Measurements from ENCODE around the gene MRPS12. TPM values are rescaled to one million over a fixed set of nuclear protein-coding genes. Genes with fewer than 3 reads are reported as not detected.

The MRPS12 gene
- total and polyA plus RNA-seq, 9 of the 15 experiments (the other 6 are each of a cell fraction or from before 2014, with no cell fraction given): 8.1 to 174 (median 52.0) TPM

- TF ChIP-seq NFYB (IDR thresholded peaks at IDR 0.05; ENCODE audit: extremely low read depth, insufficient read length) (peak; percentile 95), PCBP1 (IDR thresholded peaks at IDR 0.05; ENCODE audit: low read depth, low read length, poor library complexity, severe bottlenecking) (no peak), GMEB1 (CRISPR knock-in tag; IDR thresholded peaks at IDR 0.05) (peak; percentile 93), TEAD1 (CRISPR knock-in tag; IDR thresholded peaks at IDR 0.05) (peak; percentile 54 to 86; a peak in 2 of 4 replicates), SETDB1 (IDR thresholded peaks at IDR 0.05; ENCODE audit: low read length) (no peak), GATA2 (CRISPR knock-in tag; IDR thresholded peaks at IDR 0.05) (peak; percentile 69; the same call in 1 of the 2 replicates), NR2C2 (CRISPR knock-in tag; IDR thresholded peaks at IDR 0.05) (peak; percentile 78), NR2C2 (tag; IDR thresholded peaks at IDR 0.05) (peak; percentile 94), CBFA2T3 (IDR thresholded peaks at IDR 0.05) (no peak), NR2F6 (CRISPR knock-in tag; IDR thresholded peaks at IDR 0.05) (no peak), MED1 (CRISPR knock-in tag; IDR thresholded peaks at IDR 0.05; ENCODE audit: borderline replicate concordance) (no peak), HOXB6 (CRISPR knock-in tag; IDR thresholded peaks at IDR 0.05; ENCODE audit: borderline replicate concordance) (no peak), U2AF1 (optimal IDR thresholded peaks at IDR 0.05; ENCODE audit: low read depth, low read length) (no peak), PHF8 (IDR thresholded peaks at IDR 0.05; ENCODE audit: borderline replicate concordance, low read length) (peak; percentile 69; the same call in 1 of the 2 replicates), MXI1 (IDR thresholded peaks at IDR 0.05; ENCODE audit: low read depth, low read length) (0 out of 2 replicates have a peak, but pooled peaks have one; percentile 22), ZSCAN29 (IDR thresholded peaks at IDR 0.05) (no peak), HCFC1 (IDR thresholded peaks at IDR 0.05; ENCODE audit: low read depth, low read length) (peak; percentile 100), DIDO1 (tag; IDR thresholded peaks at IDR 0.05; ENCODE audit: low read depth) (0 out of 2 replicates have a peak, but pooled peaks have one; percentile 13), REST (IDR thresholded peaks at IDR 0.05; ENCODE audit: borderline replicate concordance) (no peak), REST (CRISPR knock-in tag; IDR thresholded peaks at IDR 0.05; ENCODE audit: low read depth) (no peak)
Measured at GRCh38 chr19:38899447-38900201, 31.1 kb upstream of the MRPS12 start, which contains the start of the genes NFKBIB and SIRT2 (continued).
